Fibroblast of mammary gland (primary cell): ENCODE data around the gene C13orf42.

Source experiments
- DNase-seq: peaks from one replicate; pipeline ENCODE4 v3.0.0-alpha.2; 2010; ENCODE audit warnings: low read depth
- H3K4me3 ChIP-seq: 2 replicates; pipeline ENCODE4 v1.5.1; 2011; ENCODE audit warnings: low read depth, mild to moderate bottlenecking, low read length, moderate library complexity; ENCODE audit not compliant: control insufficient read depth
- TF ChIP-seq, protein P1 (sequence below): conservative IDR thresholded peaks from 2 replicates; pipeline ENCODE4 v1.5.1; 2011; ENCODE audit warnings: low read depth, low read length, inconsistent platforms; ENCODE audit not compliant: control insufficient read depth, insufficient read depth

C13orf42 gene

GRCh38 chr13:51040431-51040830 lies 70.6 kb downstream of the C13orf42 start:
- no peak overlapping the region for H3K4me3 ChIP-seq
- DNase-seq, result no peak
- TF ChIP-seq, protein P1, sequence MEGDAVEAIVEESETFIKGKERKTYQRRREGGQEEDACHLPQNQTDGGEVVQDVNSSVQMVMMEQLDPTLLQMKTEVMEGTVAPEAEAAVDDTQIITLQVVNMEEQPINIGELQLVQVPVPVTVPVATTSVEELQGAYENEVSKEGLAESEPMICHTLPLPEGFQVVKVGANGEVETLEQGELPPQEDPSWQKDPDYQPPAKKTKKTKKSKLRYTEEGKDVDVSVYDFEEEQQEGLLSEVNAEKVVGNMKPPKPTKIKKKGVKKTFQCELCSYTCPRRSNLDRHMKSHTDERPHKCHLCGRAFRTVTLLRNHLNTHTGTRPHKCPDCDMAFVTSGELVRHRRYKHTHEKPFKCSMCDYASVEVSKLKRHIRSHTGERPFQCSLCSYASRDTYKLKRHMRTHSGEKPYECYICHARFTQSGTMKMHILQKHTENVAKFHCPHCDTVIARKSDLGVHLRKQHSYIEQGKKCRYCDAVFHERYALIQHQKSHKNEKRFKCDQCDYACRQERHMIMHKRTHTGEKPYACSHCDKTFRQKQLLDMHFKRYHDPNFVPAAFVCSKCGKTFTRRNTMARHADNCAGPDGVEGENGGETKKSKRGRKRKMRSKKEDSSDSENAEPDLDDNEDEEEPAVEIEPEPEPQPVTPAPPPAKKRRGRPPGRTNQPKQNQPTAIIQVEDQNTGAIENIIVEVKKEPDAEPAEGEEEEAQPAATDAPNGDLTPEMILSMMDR, result no peak

GRCh38 chr13:51036418-51036817 lies 74.7 kb downstream of the C13orf42 start:
- TF ChIP-seq, protein P1, result no peak
- no peak overlapping the region for H3K4me3 ChIP-seq
- no peak for DNase-seq

GRCh38 chr13:51035978-51036377 lies 75.1 kb downstream of the C13orf42 start:
- TF ChIP-seq, protein P1, result no peak
- H3K4me3 ChIP-seq, result no peak overlapping the region
- no peak for DNase-seq

GRCh38 chr13:51035469-51035868 lies 75.6 kb downstream of the C13orf42 start:
- no peak for DNase-seq
- TF ChIP-seq, protein P1, result no peak
- H3K4me3 ChIP-seq, result no peak overlapping the region

DNA sequence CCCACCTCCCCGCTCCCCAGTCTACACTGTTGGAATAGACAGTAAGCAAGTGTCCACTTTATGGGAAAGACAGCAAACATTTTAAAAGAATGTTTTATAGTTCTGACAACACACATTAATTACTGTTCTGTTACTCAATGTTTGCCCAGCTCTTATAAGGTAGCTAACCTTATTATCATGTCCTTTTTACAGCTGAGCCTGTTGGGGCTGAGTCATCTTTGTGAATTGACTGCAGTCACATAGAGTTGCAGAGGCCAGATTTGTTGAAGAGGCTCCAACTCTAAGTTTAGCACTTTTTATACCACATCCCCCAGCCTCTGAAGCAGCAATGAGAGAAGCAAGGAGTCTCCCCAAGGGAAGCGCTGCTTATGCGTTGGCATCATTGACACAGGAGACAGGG lies 76.2 kb downstream of the C13orf42 start:
- no peak overlapping the region for H3K4me3 ChIP-seq
- DNase-seq, result peak; percentile 10
- TF ChIP-seq, protein P1, result no peak

- TF ChIP-seq, protein P1, result no peak
- no peak for DNase-seq
- no peak overlapping the region for H3K4me3 ChIP-seq
These were observed 77.5 kb downstream of the C13orf42 start for GRCh38 chr13:51033421-51034185.

DNA sequence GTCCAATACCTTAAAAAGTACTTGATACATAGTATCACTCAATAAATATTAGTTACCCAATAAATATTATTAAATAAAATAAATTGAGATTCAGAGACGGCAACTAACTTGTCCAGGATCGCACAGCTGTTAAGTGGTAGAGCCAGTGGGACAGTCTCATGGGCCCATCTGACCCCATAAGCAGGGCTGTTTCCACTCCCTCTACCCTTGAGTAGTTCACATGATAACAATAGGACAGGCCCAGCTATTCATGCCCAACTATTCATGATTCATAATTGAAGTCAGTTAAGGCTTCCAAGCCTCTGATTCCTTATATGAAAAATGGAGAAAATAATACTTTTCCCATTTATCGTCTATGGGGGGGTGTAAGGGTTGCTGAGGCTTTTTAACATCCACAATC lies 78.2 kb downstream of the C13orf42 start:
- no peak for DNase-seq
- no peak overlapping the region for H3K4me3 ChIP-seq
- TF ChIP-seq, protein P1, result no peak
